Fibroblast of the aortic adventitia (primary cell): ENCODE results near the gene TNFRSF12A. TPM values are rescaled to one million over a fixed set of nuclear protein-coding genes. Genes with fewer than 3 reads are reported as not detected.

Experiments used
- DNase-seq: peaks from one replicate; pipeline ENCODE4 v3.0.0-alpha.2; 2010; ENCODE audit warnings: low read depth
- H3K4me3 ChIP-seq: 2 replicates; pipeline ENCODE4 v1.5.1; 2011; ENCODE audit warnings: low read depth, mild to moderate bottlenecking, control low read depth, low read length, moderate library complexity
- total RNA-seq: library from RNA; depleted of rRNA; stranded (reverse); fragments of >200 nt; gene quantifications from 2 replicates; pipeline ENCODE4 v1.2.3, GENCODE V29; 2012; ENCODE audit warnings: low replicate concordance
- TF ChIP-seq, protein P1 (sequence below): IDR thresholded peaks from 2 replicates; pipeline ENCODE4 v1.5.1; 2011; ENCODE audit warnings: mild to moderate bottlenecking, low read length, control low read depth, inconsistent platforms; ENCODE audit not compliant: insufficient read depth

TNFRSF12A gene
- total RNA-seq, 1 donor = 124 TPM

DNA sequence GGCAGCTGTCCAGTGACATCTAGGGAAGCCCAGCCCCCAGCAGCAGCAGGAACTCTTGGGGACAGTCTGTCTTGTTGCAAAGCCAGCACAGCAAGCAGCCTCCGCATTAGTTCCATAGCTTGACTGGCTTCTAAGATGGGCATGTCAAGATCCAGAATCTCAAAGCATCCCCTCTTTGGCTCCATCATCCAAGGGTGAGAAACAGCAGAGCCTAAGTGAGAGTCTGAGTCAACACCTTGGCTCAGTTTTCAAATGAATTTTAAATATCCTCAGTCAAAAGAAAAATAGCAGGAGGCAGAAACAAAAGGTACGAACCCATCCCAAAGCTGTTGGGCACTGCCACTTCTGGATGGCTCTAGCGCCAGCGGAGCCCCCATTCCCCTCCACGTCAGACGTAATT is 5.2 kb upstream of the TNFRSF12A start:
- H3K4me3 ChIP-seq = no peak overlapping the region
- DNase-seq = no peak
- TF ChIP-seq, protein P1, sequence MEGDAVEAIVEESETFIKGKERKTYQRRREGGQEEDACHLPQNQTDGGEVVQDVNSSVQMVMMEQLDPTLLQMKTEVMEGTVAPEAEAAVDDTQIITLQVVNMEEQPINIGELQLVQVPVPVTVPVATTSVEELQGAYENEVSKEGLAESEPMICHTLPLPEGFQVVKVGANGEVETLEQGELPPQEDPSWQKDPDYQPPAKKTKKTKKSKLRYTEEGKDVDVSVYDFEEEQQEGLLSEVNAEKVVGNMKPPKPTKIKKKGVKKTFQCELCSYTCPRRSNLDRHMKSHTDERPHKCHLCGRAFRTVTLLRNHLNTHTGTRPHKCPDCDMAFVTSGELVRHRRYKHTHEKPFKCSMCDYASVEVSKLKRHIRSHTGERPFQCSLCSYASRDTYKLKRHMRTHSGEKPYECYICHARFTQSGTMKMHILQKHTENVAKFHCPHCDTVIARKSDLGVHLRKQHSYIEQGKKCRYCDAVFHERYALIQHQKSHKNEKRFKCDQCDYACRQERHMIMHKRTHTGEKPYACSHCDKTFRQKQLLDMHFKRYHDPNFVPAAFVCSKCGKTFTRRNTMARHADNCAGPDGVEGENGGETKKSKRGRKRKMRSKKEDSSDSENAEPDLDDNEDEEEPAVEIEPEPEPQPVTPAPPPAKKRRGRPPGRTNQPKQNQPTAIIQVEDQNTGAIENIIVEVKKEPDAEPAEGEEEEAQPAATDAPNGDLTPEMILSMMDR = no peak

DNA sequence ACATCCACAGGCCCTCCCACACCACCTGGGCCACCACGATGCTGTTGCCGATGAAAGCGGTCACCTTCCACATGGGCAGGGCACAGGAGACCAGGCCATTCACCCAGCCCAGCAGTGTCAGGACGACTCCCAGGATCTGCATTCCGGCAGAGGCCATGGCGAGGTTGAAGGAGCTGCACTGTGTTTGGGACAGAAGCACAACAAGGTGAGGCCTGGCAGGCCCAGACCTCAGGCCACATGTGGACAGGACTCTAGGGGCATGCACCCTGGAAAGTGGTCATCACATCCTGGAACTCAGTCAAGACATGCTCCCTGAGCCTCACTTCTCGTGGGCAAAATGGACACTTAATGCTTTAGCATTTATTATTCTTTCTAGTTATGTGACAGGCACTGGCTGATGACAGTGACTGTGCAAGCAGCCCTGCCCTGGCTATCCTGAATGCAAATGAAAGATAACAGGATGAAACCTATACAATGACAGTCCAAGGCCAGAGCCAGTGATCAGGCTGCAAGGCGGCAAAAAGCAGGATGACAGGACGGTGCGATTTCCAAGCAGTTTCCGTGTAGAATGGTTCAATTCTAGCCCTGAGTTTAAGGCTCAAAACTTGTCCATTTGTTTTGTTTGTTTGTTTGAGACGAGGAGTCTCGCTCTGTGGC is 4.2 kb upstream of the TNFRSF12A start:
- TF ChIP-seq, protein P1 = no peak
- H3K4me3 ChIP-seq = no peak overlapping the region
- DNase-seq = no peak

DNA sequence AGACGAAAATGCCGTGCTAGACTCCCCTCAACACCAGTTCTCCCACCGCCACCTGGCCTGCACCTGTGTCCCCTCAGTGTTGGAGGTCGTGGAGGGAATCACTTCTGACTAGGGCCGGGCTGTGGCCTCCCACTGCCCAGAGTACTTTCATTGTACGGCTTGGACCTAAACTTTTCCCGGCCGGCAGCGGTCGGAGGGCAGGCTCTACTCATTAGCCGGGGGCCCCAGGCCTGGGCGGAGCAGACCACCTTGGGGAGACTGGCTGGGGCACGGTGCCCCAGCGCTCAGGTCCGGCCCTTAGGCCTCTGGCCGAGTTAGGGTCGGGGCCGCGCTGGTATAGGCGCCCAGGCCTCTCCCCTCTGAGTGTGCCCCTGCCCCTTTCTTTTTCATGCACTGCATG is 2.8 kb upstream of the TNFRSF12A start:
- H3K4me3 ChIP-seq = no peak overlapping the region
- no peak for DNase-seq
- TF ChIP-seq, protein P1 = no peak

DNA sequence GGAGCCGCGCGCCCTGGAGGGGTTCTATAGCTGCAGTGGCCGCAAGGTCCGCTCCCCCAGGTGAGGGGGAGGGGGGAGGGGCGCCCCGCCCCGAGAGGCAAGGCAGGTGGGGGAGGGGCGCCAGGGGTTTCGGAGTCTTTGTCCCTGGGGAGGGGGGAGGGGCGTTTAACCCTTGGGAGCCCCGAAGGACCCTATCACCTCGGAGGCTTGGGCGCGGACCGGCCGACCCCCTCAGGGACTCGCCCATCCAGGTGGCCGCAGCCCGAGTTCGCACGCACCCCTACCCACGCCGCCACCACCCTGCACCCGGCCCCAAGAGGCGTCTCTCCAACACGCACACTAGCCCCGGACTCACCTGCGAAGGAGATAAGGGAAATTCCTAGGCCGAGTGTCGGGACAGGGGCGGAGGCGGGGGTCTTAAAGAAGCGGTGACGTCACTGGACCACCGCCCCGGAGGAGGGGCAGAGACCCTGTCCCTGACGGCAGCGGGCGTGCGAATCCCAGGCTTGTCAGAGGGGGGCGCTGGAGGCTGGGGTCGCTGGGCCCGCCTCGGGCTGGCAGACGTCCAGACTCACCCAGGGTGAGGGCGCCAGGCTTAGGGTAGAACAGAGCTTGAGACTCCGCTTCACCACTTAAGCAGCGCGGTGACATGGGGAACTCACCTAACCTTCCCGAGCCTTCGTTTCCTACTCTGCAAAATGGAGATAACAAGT is 2.2 kb upstream of the TNFRSF12A start, which contains the start of gene CLDN6:
Gene CLDN6, minus strand, starts transcription at position 390 of the 713 bp plus-strand sequence. CDS start 2,162 bp downstream, outside the sequence.
- no peak within 1 kb of the TSS for H3K4me3 ChIP-seq
- no peak for DNase-seq
- TF ChIP-seq, protein P1 = no peak

DNA sequence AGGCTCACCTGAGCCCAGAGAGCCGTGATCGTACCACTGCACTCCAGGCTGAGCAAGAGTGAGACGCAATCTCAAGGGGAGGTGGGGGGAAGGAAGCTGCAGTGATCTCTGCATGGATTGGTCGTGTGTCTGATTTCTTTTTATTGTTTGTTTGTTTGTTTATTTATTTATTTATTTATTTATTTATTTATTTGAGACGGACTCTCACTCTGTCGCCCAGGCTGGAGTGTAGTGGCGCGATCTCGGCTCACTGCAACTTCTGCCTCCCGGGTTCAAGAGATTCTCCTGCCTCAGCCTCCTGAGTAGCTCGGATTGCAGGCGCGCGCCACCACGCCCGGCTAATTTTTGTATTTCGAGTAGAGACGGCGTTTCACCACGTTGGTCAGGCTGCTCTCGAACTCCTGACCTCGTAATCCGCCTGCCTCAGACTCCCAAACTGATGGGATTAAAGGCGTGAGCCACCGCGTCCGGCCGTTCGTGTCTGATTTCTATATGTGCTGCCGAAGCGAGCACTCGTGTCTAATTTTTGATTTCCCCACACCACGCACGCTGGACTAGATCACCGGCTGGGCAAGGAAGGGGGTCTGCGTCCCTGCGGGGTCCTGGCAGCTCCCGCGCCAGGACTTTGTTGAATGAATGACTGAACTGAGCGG is 448 bp upstream of the TNFRSF12A start:
- H3K4me3 ChIP-seq = peak overlapping the region; percentile 63
- DNase-seq = no peak
- TF ChIP-seq, protein P1 = no peak

DNA sequence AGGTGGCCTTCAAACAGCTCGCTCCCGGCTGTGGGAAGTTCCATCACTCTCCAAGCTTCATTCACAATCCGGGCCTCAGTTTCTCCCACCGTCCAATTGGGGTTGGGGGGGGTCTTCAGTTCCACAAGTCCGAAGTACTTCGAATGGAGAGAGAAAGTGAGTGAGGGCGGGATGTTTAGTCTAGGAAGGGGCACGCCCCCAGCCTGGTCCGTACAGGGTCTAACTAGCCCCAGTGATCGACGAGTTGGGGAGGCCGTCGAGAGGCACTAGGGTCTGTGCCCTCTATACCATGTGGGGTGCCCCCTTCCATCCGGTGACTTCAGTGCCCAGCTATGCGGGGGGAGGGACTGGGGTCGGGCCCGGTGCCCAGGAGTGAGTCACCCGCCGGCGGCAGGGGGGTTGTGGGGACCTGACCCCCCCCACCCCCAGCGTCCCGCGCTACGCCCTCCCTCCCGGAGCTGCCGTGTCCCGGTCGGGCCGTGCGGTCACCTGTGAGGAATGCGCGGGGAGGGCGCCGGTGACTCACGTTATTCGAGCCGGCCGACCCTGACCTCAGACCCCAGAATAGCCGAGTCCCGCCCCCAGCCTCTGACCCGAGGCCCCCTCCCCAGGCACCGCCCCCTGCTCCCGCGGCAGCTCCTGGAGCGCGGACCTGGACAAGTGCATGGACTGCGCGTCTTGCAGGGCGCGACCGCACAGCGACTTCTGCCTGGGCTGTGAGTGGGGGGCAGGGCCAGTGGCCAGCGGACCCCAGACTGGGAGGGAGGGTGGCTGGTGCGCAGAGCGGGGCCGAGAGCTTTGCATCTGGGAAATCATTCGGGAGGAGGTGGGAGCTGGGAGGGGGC is 658 bp downstream of the TNFRSF12A start:
- TF ChIP-seq, protein P1 = no peak
- peak; percentile 81 for DNase-seq
- H3K4me3 ChIP-seq = peak overlapping the region; percentile 92
